B cell (primary cell): ENCODE data around the gene TP53I3. TPM values are rescaled to one million over a fixed set of nuclear protein-coding genes. Genes with fewer than 3 reads are reported as not detected.

ENCODE experiments used
- ATAC-seq: fragments of 200-7000 bp; cut with Tn5 transposase; one replicate; pipeline ENCODE4 v1.10.0; 2021; ENCODE audit warnings: low read depth, mild to moderate bottlenecking, moderate number of reproducible peaks, moderate library complexity
- CTCF ChIA-PET: fragments of 350-600 bp; sonication (Branson Sonifier 250); formaldehyde crosslinking; loops from one replicate; lab custom pipeline; 2021; ENCODE audit warnings: antibody characterized with exemption, inconsistent platforms; lab: Charles Lee
- POLR2A ChIA-PET: fragments of 350-600 bp; sonication (Branson Sonifier 250); formaldehyde crosslinking; loops from one replicate; lab custom pipeline; 2021; ENCODE audit warnings: antibody characterized with exemption; lab: Charles Lee
- DNase-seq: peaks from one replicate; pipeline ENCODE4 v3.0.0; 2013
- H2AFZ ChIP-seq: 2 replicates; pipeline ENCODE4 v1.6.1; 2012; ENCODE audit warnings: mild to moderate bottlenecking, low read depth, low read length; ENCODE audit not compliant: insufficient read depth, poor library complexity, severe bottlenecking
- H3K27ac ChIP-seq, 2 donors: 1 replicate in 1 of 2; 2 replicates in 1 of 2; pipeline ENCODE4 v1.5.1; 2012 to 2013; ENCODE audit warnings: low read length in 2 of 2, mild to moderate bottlenecking in 2 of 2, moderate library complexity in 1 of 2
- H3K27me3 ChIP-seq, 4 experiments: fragments of 200-600 bp in 1 of 4; sonication (generic) in 1 of 4; replicated peaks in 1 of 4; 1 replicate in 2 of 4; 2 replicates in 2 of 4; pipeline versions ENCODE4 v1.6.1 to v1.7.0; 2013 to 2016; ENCODE audit warnings: low read length in 3 of 4, mild to moderate bottlenecking in 2 of 4, mixed read lengths in 1 of 4, moderate library complexity in 1 of 4; ENCODE audit not compliant: insufficient read depth in 4 of 4, control insufficient read depth in 3 of 4; ENCODE audit errors: control extremely low read depth in 1 of 4
- H3K36me3 ChIP-seq, 2 experiments: replicated peaks in 1 of 2; 1 replicate in 1 of 2; 2 replicates in 1 of 2; pipeline versions ENCODE4 v1.6.1 to v1.7.1; 2013; ENCODE audit warnings: low read length in 1 of 2; ENCODE audit not compliant: insufficient read depth in 2 of 2, control insufficient read depth in 1 of 2; ENCODE audit errors: control extremely low read depth in 1 of 2, extremely low read depth in 1 of 2
- H3K4me1 ChIP-seq, 2 donors: fragments of 200-600 bp in 1 of 2; sonication (generic) in 1 of 2; 1 replicate in 1 of 2; 2 replicates in 1 of 2; pipeline versions ENCODE4 v1.5.1 to v1.6.1; 2013 to 2017; ENCODE audit warnings: low read length in 2 of 2; ENCODE audit not compliant: control insufficient read depth in 2 of 2, insufficient read depth in 2 of 2
- H3K4me2 ChIP-seq: replicated peaks from 2 replicates; pipeline ENCODE3; 2012; ENCODE audit warnings: mild to moderate bottlenecking, low read depth, low read length; ENCODE audit not compliant: poor library complexity, severe bottlenecking
- H3K4me3 ChIP-seq, 5 experiments: fragments of 200-600 bp in 1 of 5; sonication (generic) in 1 of 5; 1 replicate in 3 of 5; 2 replicates in 2 of 5; pipeline versions ENCODE4 v1.5.1 to v1.7.0; 2011 to 2016; ENCODE audit warnings: low read length in 4 of 5, mild to moderate bottlenecking in 4 of 5, low read depth in 2 of 5, control low read depth in 1 of 5, moderate library complexity in 1 of 5; ENCODE audit not compliant: insufficient read depth in 1 of 5; ENCODE audit errors: control extremely low read depth in 1 of 5, extremely low read depth in 1 of 5
- H3K79me2 ChIP-seq: fragments of 200-600 bp; sonication (generic); one replicate; pipeline ENCODE4 v1.6.0; 2016; ENCODE audit warnings: low read length; ENCODE audit not compliant: control insufficient read depth, insufficient read depth
- H3K9ac ChIP-seq: fragments of 200-600 bp; sonication (generic); 2 replicates; pipeline ENCODE4 v1.6.1; 2017; ENCODE audit warnings: mild to moderate bottlenecking, low read length, moderate library complexity
- H3K9me3 ChIP-seq, 3 donors: one replicate each; pipeline versions ENCODE4 v1.6.1 to v1.7.1; 2013; ENCODE audit warnings: low read length in 2 of 3; ENCODE audit not compliant: control insufficient read depth in 2 of 3, insufficient read depth in 1 of 3; ENCODE audit errors: control extremely low read depth in 1 of 3
- H4K20me1 ChIP-seq: 2 replicates; pipeline ENCODE4 v1.6.0; 2012; ENCODE audit warnings: mild to moderate bottlenecking, low read length; ENCODE audit not compliant: insufficient read depth, control insufficient read depth, poor library complexity, severe bottlenecking
- H3K27ac Mint-ChIP-seq: one replicate; pipeline ENCODE4 v1.8.0; 2021; ENCODE audit warnings: mixed read lengths
- H3K27me3 Mint-ChIP-seq: one replicate; pipeline ENCODE4 v1.8.0; 2021; ENCODE audit warnings: mixed read lengths
- H3K4me1 Mint-ChIP-seq: one replicate; pipeline ENCODE4 v1.8.0; 2021; ENCODE audit warnings: mixed read lengths
- H3K4me3 Mint-ChIP-seq: one replicate; pipeline ENCODE4 v1.8.0; 2021; ENCODE audit warnings: mixed read lengths
- H3K9me3 Mint-ChIP-seq: one replicate; pipeline ENCODE4 v1.8.0; 2022; ENCODE audit warnings: mixed read lengths; ENCODE audit not compliant: insufficient read depth
- EZH2 ChIP-seq: IDR thresholded peaks from 2 replicates; pipeline ENCODE4 v1.6.1; 2012; ENCODE audit warnings: borderline replicate concordance, low read depth, mild to moderate bottlenecking, moderate library complexity, low read length; ENCODE audit not compliant: insufficient read depth, poor library complexity, severe bottlenecking
- WGBS: methylation state at CpG from one replicate; pipeline ENCODE4 v1.1.5; 2013; ENCODE audit warnings: missing lambda C conversion rate; ENCODE audit not compliant: insufficient coverage; 5-methylcytosine and 5-hydroxymethylcytosine counted together
- intact Hi-C: fragments of 100-400 bp; cut with micrococcal nuclease; formaldehyde crosslinking; loops from one replicate; pipeline ENCODE4 v1.10.0; 2022
- polyA plus RNA-seq: library from polyadenylated mRNA; depleted of rRNA; stranded (reverse); fragments of >200 nt; gene quantifications from 2 replicates; pipeline ENCODE4 v1.2.3, GENCODE V29; 2012
- total RNA-seq, 2 donors: library from RNA; stranded (reverse); fragments of 120-200 nt in 1 of 2; gene quantifications; 1 replicate in 1 of 2; 2 replicates in 1 of 2; pipeline versions ENCODE4 v1.2.3 to v1.2.4, GENCODE V29; 2013 to 2022
- TF ChIP-seq, protein P1 (sequence below): fragments of 200-600 bp; IDR thresholded peaks from one replicate; pipeline ENCODE4 v1.8.0; 2022; ENCODE audit warnings: antibody characterized with exemption, mild to moderate bottlenecking

Gene TP53I3
- total and polyA plus RNA-seq, 2 donors (not counting 1 experiment from before 2014, with no cell fraction given), result 3.9 to 7.3 TPM

- Histone ChIP-seq H3K9me3 (peaks cover 0 to 17% (median 9%) of the 10 kb centered on the region in 3 donors), H3K79me2 (no peaks in the 10 kb centered on the region), H4K20me1 (no peaks in the 10 kb centered on the region), H3K27ac (no peak overlapping the region), H3K4me2 (peak overlapping the region; percentile 32), H3K4me1 (peaks cover 18 to 22% of the 10 kb centered on the region in 2 donors), H3K9ac (no peak overlapping the region), H2AFZ (no peak overlapping the region), H3K27me3 (no peaks in the 10 kb centered on the region), H3K4me3 (no peak overlapping the region), H3K36me3 (no peaks in the 10 kb centered on the region)
- ChIA-PET POLR2A (interaction anchor here (0.7 kb wide), 1 partner anchor 14 kb away, joined by 3 read pairs; no protein-coding TSS in a partner anchor), CTCF (interaction anchor here (2.6 kb wide), 1 partner anchor 20 kb away, joined by 7 read pairs; the partner anchor contains the start of gene TP53I3)
- peaks cover 22% of the 10 kb centered on the region for H3K4me1 Mint-ChIP-seq
- ATAC-seq (no peak), DNase-seq (no peak)
- WGBS, result 95% methylated on average over 7 of the region's 8 CpGs
- H3K9me3 Mint-ChIP-seq, result peaks cover 21% of the 10 kb centered on the region
- H3K4me3 Mint-ChIP-seq, result no peak overlapping the region
- intact Hi-C loops, result no loop called here
- TF ChIP-seq EZH2, result no peak
- TF ChIP-seq, protein P1, sequence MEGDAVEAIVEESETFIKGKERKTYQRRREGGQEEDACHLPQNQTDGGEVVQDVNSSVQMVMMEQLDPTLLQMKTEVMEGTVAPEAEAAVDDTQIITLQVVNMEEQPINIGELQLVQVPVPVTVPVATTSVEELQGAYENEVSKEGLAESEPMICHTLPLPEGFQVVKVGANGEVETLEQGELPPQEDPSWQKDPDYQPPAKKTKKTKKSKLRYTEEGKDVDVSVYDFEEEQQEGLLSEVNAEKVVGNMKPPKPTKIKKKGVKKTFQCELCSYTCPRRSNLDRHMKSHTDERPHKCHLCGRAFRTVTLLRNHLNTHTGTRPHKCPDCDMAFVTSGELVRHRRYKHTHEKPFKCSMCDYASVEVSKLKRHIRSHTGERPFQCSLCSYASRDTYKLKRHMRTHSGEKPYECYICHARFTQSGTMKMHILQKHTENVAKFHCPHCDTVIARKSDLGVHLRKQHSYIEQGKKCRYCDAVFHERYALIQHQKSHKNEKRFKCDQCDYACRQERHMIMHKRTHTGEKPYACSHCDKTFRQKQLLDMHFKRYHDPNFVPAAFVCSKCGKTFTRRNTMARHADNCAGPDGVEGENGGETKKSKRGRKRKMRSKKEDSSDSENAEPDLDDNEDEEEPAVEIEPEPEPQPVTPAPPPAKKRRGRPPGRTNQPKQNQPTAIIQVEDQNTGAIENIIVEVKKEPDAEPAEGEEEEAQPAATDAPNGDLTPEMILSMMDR, result no peak
- no peaks in the 10 kb centered on the region for H3K27me3 Mint-ChIP-seq
- no peak overlapping the region for H3K27ac Mint-ChIP-seq
Measured at GRCh38 chr2:24104110-24104650, 19.5 kb upstream of the TP53I3 start.

- H3K4me2 ChIP-seq, result no peak overlapping the region
- POLR2A ChIA-PET, result no interaction called here
- no peak for TF ChIP-seq EZH2
- TF ChIP-seq, protein P1, result no peak
- H3K27me3 ChIP-seq, result no peaks in the 10 kb centered on the region
- no peak overlapping the region for H2AFZ ChIP-seq
- no peaks in the 10 kb centered on the region for H3K79me2 ChIP-seq
- H3K9ac ChIP-seq, result no peak overlapping the region
- no peak overlapping the region for H3K27ac ChIP-seq
- no peaks in the 10 kb centered on the region for H3K36me3 ChIP-seq
- DNase-seq, result no peak
- Mint-ChIP-seq H3K4me3 (no peak overlapping the region), H3K27ac (no peak overlapping the region), H3K9me3 (peaks cover 14% of the 10 kb centered on the region), H3K4me1 (peaks cover 22% of the 10 kb centered on the region), H3K27me3 (no peaks in the 10 kb centered on the region)
- H3K4me3 ChIP-seq, result no peak overlapping the region
- H4K20me1 ChIP-seq, result no peaks in the 10 kb centered on the region
- H3K4me1 ChIP-seq, result peaks cover 18 to 22% of the 10 kb centered on the region in 2 donors
- no CpG with 5 or more reads among the region's 1 CpG for WGBS
- CTCF ChIA-PET, result interaction anchor here (1.4 kb wide), 1 partner anchor 19 kb away, joined by 5 read pairs; the partner anchor contains the start of gene TP53I3
- peaks cover 0 to 13% (median 9%) of the 10 kb centered on the region in 3 donors for H3K9me3 ChIP-seq
- no peak for ATAC-seq
- intact Hi-C loops, result no loop called here
Measured at GRCh38 chr2:24102677-24103076, 18.0 kb upstream of the TP53I3 start.
